Prostate gland (tissue), 2 donors: Measurements from ENCODE around the gene SLC24A3. TPM values are rescaled to one million over a fixed set of nuclear protein-coding genes. Genes with fewer than 3 reads are reported as not detected.

Experiments used
- DNase-seq: peaks from one replicate; pipeline ENCODE4 v3.0.0-alpha.2; 2019; ENCODE audit warnings: low spot score
- H3K27ac ChIP-seq, 2 donors: fragments of 200-600 bp; sonication (generic); 2 replicates each; pipeline ENCODE4 v1.5.1; 2017 to 2019
- H3K27me3 ChIP-seq: fragments of 200-600 bp; sonication (generic); replicated peaks from 2 replicates; pipeline ENCODE4 v1.5.1; 2019; ENCODE audit not compliant: insufficient read depth
- H3K36me3 ChIP-seq, 2 donors: fragments of 200-600 bp; sonication (generic); 1 replicate in 1 of 2; 2 replicates in 1 of 2; pipeline versions ENCODE4 v1.5.1 to v1.8.1; 2017 to 2019
- H3K4me1 ChIP-seq: fragments of 200-600 bp; sonication (generic); replicated peaks from 2 replicates; pipeline ENCODE4 v1.5.1; 2019
- H3K4me3 ChIP-seq, 2 donors: fragments of 200-600 bp; sonication (generic); 2 replicates each; pipeline ENCODE4 v1.5.1; 2017 to 2019
- H3K9me3 ChIP-seq: fragments of 200-600 bp; sonication (generic); 2 replicates; pipeline ENCODE4 v1.5.1; 2017
- POLR2A ChIP-seq: fragments of 450-650 bp; IDR thresholded peaks from one replicate; pipeline ENCODE4 v1.6.1; 2016; ENCODE audit warnings: antibody characterized with exemption, mild to moderate bottlenecking
- POLR2AphosphoS5 ChIP-seq: sonication (generic); formaldehyde crosslinking; IDR thresholded peaks from one replicate; pipeline ENCODE4 v1.6.1; 2017; ENCODE audit warnings: antibody characterized with exemption
- WGBS: methylation state at CpG from one replicate; pipeline ENCODE4 v1.1.5; 2018; 5-methylcytosine and 5-hydroxymethylcytosine counted together
- intact Hi-C: fragments of 100-400 bp; cut with DNase I; formaldehyde crosslinking; loops from one replicate; pipeline ENCODE4 v1.14.2; 2022
- total RNA-seq, 2 donors: library from RNA; depleted of rRNA; stranded (reverse); fragments of >200 nt; gene quantifications; one replicate each; pipeline ENCODE4 v1.1.0, GENCODE V29; 2016
- TF ChIP-seq, protein P1 (sequence below), 4 experiments: fragments of 200-600 bp in 2 of 4; fragments of 450-650 bp in 2 of 4; sonication (generic) in 2 of 4; IDR thresholded peaks; 1 replicate in 3 of 4; 2 replicates in 1 of 4; pipeline ENCODE4 v1.5.1; 2016 to 2019; ENCODE audit warnings: antibody characterized with exemption in 4 of 4, mild to moderate bottlenecking in 2 of 4, moderate library complexity in 2 of 4

Gene SLC24A3
- total RNA-seq, 2 donors from 2014 or later, result 4.6 to 8.0 TPM

GRCh38 chr20:19253316-19253715 lies 40.9 kb downstream of the SLC24A3 start:
- DNase-seq, result no peak
- no peaks in the 10 kb centered on the region for H3K4me1 ChIP-seq
- no peak overlapping the region for H3K27ac ChIP-seq

DNA sequence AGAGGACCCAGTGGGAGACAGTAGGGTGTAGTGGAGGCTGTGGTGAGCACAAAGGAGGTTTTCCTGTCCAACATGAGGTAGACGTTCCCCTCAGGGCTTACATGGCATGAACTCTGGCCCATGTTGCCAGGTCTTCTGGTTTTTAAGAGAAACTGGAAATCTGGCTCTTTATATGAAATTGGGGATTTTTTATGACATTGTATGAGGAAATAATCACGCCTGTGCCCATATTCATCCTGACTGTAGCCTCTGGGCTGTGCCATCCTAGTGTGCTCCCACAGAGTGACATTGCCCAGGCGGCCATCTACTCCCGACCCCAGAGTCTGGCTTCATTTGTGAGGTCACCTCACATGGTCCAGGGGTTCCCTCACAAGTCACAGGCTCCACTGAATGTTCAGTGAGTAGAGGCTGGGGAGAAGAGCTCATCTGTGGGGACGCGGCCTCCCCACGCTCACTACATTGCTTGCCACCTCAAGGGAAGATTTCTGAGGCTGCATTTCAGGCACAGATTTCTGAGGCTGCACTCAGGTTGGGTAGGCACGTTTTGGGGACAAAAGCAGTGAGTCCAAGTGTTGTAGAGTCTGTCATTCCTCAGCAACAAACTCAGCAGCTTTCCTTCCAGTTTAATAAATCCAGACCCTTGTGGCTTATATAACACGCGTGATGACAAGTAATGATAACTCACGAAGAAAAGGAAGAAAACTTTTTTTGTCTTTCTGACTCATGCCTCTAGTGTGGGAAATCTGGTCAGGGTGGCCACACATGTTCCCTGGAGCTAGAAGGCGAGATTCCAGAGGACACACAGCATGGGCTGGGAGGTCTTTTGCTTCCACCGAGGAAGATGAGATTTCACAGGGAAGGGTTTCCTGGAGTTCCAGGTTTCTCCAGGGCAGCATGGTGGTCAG lies 41.7 kb downstream of the SLC24A3 start:
- WGBS, result 80% methylated on average over 13 of the region's 13 CpGs
- no peak for DNase-seq
- H3K27me3 ChIP-seq, result no peaks in the 10 kb centered on the region
- TF ChIP-seq POLR2A, result no peak
- intact Hi-C loops, result no loop called here
- H3K4me3 ChIP-seq, result no peak overlapping the region
- no peaks in the 10 kb centered on the region for H3K4me1 ChIP-seq
- no peaks in the 10 kb centered on the region for H3K9me3 ChIP-seq
- H3K27ac ChIP-seq, result no peak overlapping the region
- H3K36me3 ChIP-seq, result no peaks in the 10 kb centered on the region

More at GRCh38 chr20:19253316-19253715, 40.9 kb downstream of the SLC24A3 start:
- TF ChIP-seq POLR2A (no peak), POLR2AphosphoS5 (no peak)
- TF ChIP-seq, protein P1, sequence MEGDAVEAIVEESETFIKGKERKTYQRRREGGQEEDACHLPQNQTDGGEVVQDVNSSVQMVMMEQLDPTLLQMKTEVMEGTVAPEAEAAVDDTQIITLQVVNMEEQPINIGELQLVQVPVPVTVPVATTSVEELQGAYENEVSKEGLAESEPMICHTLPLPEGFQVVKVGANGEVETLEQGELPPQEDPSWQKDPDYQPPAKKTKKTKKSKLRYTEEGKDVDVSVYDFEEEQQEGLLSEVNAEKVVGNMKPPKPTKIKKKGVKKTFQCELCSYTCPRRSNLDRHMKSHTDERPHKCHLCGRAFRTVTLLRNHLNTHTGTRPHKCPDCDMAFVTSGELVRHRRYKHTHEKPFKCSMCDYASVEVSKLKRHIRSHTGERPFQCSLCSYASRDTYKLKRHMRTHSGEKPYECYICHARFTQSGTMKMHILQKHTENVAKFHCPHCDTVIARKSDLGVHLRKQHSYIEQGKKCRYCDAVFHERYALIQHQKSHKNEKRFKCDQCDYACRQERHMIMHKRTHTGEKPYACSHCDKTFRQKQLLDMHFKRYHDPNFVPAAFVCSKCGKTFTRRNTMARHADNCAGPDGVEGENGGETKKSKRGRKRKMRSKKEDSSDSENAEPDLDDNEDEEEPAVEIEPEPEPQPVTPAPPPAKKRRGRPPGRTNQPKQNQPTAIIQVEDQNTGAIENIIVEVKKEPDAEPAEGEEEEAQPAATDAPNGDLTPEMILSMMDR (IDR thresholded peaks at IDR 0.05), result no peak
- H3K36me3 ChIP-seq, result no peaks in the 10 kb centered on the region
- 94% methylated on average over 5 of the region's 5 CpGs for WGBS
- intact Hi-C loops, result no loop called here
- H3K9me3 ChIP-seq, result no peaks in the 10 kb centered on the region
- H3K4me3 ChIP-seq, result no peak overlapping the region
- no peaks in the 10 kb centered on the region for H3K27me3 ChIP-seq

DNA sequence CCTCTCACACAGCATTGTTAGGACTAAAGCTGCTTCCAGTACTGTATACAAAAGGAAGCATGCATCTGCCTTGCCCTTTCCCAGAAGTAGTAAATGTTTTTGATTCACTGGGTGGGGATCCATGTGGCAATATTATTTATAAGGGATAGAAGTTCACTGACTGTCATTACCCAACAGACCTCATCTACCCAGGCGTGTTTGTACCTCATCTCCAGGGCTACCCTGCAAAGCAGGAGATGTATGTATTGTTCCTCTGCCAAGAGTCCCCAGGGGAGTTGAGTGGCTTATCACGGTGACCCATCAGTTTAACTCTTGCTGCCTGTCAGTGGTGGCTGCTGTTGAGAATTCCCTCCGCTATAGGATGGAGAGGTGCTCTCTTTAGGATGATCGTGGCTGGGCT lies 42.5 kb downstream of the SLC24A3 start:
- no peak overlapping the region for H3K27ac ChIP-seq
- WGBS, result 42% methylated on average over 4 of the region's 4 CpGs
- no peaks in the 10 kb centered on the region for H3K36me3 ChIP-seq
- DNase-seq, result no peak
- intact Hi-C loops, result no loop called here
- no peak overlapping the region for H3K4me3 ChIP-seq
- H3K4me1 ChIP-seq, result no peaks in the 10 kb centered on the region
- no peaks in the 10 kb centered on the region for H3K27me3 ChIP-seq
- no peak for TF ChIP-seq POLR2A
- H3K9me3 ChIP-seq, result no peaks in the 10 kb centered on the region

- no peak for DNase-seq
- no peaks in the 10 kb centered on the region for H3K4me1 ChIP-seq
- WGBS, result 96% methylated on average over 2 of the region's 2 CpGs
- TF ChIP-seq POLR2AphosphoS5, result no peak
- TF ChIP-seq, protein P1 (IDR thresholded peaks at IDR 0.05), result no peak
- no peak for TF ChIP-seq POLR2A
- H3K27me3 ChIP-seq, result no peaks in the 10 kb centered on the region
- H3K4me3 ChIP-seq, result no peak overlapping the region
- intact Hi-C loops, result no loop called here
- no peaks in the 10 kb centered on the region for H3K36me3 ChIP-seq
- H3K9me3 ChIP-seq, result no peaks in the 10 kb centered on the region
- H3K27ac ChIP-seq, result no peak overlapping the region
These were observed 43.6 kb downstream of the SLC24A3 start for GRCh38 chr20:19256085-19256484.

GRCh38 chr20:19256906-19257595 lies 44.6 kb downstream of the SLC24A3 start:
- TF ChIP-seq POLR2AphosphoS5 (no peak), POLR2A (no peak)
- TF ChIP-seq, protein P1 (IDR thresholded peaks at IDR 0.05), result no peak
- Histone ChIP-seq H3K4me1 (no peaks in the 10 kb centered on the region), H3K36me3 (no peaks in the 10 kb centered on the region), H3K9me3 (no peaks in the 10 kb centered on the region), H3K27me3 (no peaks in the 10 kb centered on the region), H3K4me3 (no peak overlapping the region), H3K27ac (no peak overlapping the region)
- intact Hi-C loops, result no loop called here
- no peak for DNase-seq
- 67% methylated on average over 11 of the region's 11 CpGs for WGBS
